ENCODE measurements around the gene C1orf74.

Gene C1orf74

DNA sequence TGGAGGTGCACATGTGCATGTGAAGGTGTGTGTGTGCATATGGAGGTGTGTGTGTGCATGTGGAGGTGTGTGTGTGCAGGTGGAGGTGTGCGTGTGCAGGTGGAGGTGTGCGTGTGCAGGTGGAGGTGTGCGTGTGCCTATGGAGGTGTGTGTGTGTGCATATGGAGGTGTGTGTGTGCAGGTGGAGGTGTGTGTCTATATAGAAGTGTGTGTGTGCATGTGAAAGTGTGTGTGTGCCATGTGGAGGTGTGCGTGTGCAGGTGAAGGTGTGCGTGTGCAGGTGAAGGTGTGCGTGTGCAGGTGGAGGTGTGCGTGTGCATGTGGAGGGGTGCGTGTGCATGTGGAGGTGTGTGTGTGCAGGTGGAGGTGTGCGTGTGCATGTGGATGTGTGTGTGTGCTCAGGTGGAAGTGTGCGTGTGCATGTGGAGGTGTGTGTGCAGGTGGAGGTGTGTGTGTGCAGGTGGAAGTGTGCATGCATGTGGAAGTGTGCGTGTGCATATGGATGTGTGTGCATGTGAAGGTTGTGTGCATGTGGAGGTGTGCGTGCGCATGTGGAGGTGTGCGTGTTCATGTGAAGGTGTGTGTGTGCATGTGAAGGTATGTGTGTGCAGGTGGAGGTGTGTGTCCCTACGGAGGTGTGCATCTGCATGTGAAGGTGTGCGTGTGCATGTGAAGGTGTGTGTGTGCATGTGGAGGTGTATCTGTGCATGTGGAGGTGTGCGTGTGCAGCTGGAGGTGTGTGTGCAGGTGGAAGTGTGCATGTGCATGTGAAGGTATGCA, 13.5 kb downstream of the C1orf74 start:
- no peak for DNase-seq (ENCODE audit: low read depth)

DNA sequence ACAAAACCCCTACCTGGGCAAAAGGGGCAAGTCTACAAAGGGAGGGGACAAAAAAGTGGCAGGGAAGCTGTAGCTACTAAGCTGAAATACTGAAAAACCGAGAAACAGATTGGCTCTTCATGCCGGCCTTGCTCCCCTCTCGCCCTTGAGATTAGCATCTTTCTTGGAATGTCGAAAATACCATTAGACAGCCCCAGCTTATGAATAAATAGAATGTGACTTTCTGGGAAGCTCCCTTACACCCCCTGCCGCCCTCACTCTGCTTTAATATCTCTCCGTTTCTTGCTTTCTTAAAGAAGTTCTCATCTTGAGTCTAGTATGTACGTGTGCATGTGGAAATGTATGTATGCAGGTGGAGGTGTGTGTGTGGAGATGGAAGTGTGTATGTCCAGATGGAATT, 14.4 kb downstream of the C1orf74 start:
- DNase-seq (ENCODE audit: low read depth), result no peak

DNA sequence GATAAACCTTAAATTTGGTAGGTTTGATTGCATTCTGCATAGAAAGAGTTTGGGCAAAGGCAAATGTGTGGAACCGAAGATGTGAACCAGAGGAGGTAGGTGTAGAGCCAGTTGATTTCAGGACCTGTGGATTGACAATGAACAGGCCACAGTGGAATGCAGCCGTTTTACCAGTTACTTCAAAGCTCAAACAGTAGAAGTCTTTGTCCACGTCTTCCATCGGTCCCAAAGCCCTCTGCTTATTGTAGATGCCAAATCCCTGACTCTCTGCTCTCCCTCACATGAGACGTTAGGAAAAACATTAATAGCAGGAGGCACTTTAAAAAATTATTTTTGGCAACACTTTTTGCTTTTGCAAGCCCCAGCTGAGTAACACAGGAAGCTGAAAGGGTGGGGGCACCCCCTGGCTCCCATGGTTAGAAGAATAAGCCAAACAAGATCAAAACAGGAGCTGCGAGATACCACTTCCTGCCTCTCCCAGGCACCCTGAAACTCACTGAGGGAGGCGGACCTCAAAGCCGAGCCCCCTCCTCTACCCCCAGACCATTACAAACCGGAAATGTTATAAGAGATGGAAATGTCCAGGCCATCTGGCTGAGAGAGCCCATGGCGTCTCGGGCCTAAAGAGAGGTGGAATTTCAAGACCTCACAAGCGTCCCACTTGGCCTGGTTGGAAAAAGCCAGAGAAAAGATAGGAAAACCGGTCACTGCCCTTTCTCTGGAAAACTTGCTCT, 15.0 kb downstream of the C1orf74 start:
- DNase-seq (ENCODE audit: low read depth), result peak; percentile 76

GRCh38 chr1:209768354-209768774, 16.0 kb downstream of the C1orf74 start:
- DNase-seq (ENCODE audit: low read depth), result no peak

DNA sequence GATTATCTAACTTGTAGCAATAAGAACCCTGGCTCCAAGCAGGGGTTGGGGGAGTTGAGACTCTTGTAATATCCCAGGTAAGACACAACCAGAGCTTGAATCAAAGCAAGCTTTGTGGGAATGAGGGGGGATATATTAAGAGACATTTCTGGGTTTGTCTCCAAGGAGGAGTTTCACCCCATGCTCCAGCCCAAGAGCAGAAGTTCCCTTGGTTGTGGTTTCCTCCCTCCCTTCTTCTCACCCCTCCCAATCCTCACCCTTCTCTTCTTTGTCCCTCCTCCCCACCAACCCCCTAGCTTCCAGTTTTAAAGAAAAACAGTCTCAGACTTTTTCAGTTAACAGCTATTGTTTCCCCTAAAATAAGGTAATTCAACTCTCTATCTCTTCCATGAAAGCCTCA, 16.7 kb downstream of the C1orf74 start:
- DNase-seq (ENCODE audit: low read depth), result no peak

- DNase-seq (ENCODE audit: low read depth), result no peak
Observed at GRCh38 chr1:209767096-209767495, 17.3 kb downstream of the C1orf74 start.

DNA sequence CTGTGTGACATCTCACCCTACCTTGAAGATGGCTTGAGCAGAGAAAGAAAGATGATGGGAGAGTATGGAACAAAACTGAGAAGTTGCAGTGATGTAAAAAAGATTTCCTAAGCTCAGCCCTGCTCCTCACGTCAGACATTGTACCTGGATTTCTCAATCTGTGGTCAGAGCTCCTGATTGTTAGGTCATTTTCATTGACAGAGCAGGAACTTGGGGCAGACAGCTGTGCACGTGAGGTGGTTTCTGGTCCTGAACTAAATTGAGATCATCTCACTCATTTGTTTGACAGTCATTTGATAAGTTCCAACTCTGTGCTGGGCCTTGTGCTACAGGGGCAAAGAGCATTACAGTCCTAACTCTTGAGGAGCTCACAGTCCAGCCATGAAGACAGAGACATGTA, 18.3 kb downstream of the C1orf74 start:
- DNase-seq (ENCODE audit: low read depth), result no peak

DNA sequence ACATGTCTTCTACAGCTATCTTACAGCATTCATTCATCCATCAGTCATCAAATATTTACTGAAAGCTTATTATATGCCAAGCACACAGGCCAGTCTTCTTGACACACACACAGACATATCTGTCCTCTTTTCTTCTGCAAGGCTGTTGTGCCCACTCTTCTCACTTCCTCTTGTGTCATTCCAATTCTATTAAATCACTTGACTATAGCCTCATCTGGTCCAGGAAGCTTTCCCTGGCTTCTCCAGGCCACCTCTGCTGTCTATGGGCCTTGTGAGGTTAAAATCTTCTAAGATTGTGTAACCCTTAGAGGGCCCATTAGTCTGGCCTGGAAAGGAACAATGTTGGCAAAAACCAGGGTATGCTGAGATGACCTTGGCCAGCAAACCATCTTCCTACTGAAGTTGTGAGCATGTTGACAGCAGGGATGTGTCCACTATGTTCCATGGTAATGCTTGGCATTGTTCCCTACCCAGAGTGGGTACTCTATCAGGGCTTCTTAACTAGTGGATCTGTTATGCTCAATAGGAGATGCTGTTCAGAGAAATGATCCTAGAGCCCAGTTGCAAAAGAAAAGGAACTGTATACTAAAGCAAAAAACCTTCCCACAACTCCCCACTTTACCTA, 23.2 kb downstream of the C1orf74 start:
- no peak for DNase-seq (ENCODE audit: low read depth)

- DNase-seq (ENCODE audit: low read depth), result no peak
Observed at GRCh38 chr1:209759829-209760359, 24.5 kb downstream of the C1orf74 start.

DNA sequence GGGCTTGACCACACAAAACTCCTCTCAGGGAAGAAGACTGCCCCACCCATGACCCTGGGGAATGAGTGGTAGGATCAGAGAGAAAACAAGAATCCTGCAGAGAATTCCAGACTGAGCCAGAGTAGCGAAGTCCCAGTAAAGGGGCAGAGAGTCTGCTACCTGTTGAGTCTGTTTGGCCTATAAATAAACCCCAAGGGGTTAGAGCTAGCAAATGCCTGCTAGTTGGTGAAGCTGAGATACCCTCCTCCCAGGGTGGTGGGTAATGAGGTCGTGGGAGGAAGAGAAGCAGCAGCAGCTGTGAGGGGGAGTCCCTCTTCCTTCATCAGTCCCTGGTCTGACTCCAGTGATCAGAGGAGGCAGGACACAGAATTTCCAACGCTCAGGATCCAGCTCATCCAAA, 26.0 kb downstream of the C1orf74 start:
- no peak for DNase-seq (ENCODE audit: low read depth)

DNA sequence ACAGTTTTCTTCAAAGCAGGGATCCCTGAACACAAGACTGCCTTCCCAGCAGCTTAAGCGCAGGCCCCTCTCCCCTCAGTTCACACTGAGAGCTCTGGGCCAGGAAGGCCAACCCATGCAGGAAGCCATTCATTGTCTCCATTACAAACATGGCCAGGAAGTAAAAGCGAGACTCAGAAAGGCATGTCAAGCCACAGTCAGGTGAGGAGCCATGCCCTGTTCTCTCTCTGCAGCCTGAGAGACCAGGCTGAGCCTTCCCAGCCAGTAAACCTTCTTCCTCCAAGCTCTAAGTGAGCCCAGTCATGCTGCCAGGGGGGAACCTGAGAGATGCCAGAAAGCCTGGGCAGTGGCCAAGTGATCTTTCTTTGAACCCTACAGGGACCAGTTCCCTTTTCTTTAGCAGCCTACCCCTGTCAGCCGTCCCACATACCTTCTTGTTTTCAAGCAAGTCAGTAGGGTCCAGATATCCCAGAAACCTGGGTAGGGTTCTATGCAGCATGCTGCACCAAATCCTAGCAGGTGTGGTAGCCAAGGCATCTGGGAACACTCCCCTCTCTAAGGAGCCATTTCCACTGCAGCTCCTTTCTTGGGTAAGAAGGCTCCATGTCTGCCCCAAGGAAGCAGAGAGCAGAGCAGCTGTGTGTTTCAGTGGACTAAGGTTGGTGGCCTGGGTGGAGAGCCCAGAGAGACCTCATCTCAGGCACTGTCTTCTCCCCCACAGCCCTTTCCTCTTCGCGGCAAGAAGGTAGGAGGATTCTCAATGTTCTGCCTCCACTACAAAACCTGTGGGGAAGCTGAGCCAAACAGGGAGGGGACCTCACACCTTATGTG, 27.5 kb downstream of the C1orf74 start:
- DNase-seq (ENCODE audit: low read depth), result no peak

GRCh38 chr1:209755926-209756614, 28.3 kb downstream of the C1orf74 start, which contains the start of gene TRAF3IP3:
TRAF3IP3 (plus strand) TSS chr1:209756053; CDS start chr1:209760040, 3,987 bp downstream.
- no peak for DNase-seq (ENCODE audit: low read depth)

GRCh38 chr1:209755256-209755655, 29.1 kb downstream of the C1orf74 start:
- DNase-seq (ENCODE audit: low read depth), result no peak

DNA sequence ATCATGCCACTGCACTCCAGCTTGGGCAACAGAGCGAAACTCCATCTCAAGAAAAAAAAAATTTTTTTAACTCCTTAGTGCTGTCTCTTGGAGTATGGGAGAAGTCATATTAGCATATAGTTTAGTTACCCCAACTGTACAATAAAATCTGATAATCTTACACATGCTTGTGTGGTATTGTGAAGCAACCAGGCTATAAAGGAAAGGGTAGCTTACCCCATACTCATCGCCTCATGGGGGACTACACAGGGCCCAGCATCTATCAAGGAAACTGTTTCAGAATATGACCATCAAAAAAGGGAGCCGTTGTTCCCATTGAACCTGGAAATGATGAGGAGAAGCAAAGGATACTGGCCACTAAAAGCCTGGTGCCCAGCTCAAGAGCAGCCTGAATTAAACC, 31.5 kb downstream of the C1orf74 start:
- no peak for DNase-seq (ENCODE audit: low read depth)

DNA sequence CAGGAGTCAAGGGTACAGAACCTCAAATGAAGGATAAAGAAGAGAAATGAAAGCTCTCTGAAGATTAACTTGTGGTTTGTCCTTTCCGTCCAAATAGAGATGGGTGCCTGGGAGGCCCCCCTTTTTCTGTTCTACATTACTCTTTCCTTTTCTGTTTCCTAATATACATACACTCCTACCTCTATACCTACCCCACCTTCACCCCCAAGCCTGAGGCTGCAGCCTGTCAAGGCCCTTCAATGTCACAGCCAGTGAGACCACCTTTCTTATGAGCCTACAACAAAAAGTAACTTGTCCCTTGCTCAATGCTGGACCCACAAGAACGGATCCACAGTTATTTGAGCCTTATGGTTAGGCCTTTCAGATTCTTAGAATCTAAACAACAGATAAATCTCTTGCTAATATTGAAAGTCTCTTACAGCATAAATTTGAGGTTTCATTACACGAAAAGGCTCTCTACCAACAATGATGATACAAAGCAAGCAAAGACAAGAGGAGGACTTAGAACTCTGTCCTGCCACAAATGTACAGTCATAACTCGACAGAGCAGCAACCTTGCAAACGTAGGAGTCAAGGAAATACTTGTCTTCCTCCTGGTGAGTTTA, 32.6 kb downstream of the C1orf74 start:
- DNase-seq (ENCODE audit: low read depth), result no peak

GRCh38 chr1:209749670-209750323, 34.6 kb downstream of the C1orf74 start:
- DNase-seq (ENCODE audit: low read depth), result no peak

DNA sequence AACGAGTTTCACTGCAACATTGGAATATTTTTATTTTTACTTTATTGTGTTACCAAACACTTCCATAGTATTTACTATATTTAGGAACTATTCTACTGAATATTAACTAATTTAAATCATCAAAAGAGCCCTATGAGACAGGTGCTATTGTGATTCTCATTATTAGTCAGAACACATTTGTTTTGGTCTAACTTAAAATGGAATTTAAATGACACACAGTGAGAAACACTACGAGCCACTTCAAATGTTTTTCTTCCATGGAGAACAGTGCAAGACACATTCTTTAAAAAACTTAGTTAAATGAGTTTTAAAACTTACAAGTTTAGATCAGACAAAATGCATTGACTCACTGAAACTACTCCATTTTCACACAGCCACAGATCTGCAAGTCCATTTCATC, 35.2 kb downstream of the C1orf74 start:
- DNase-seq (ENCODE audit: low read depth), result no peak

DNA sequence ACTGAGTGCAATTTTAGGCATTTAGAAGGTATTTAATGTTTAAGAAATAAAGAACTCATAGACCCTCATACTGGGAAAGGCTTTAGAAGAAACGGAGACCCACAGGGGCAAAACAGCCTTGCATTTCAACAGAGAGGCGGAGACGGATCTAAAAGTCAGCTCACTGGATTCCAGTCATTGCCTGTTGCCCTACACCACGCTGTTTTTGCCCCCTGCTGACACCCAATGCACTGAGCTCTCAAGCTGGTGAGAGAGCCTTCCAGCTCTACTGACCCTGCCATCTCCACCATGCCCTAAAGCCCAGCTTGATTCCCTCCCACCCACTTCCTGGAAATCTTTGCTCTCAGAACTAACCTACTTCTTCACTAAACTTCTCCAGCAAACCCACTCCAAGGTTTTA, 35.7 kb downstream of the C1orf74 start:
- no peak for DNase-seq (ENCODE audit: low read depth)

- peak; percentile 89 for DNase-seq (ENCODE audit: low read depth)
Observed at GRCh38 chr1:209747580-209748262, 36.6 kb downstream of the C1orf74 start.
